HTERT RPE-1 (cell line): Measurements from ENCODE around the gene ITPKB.

Experiments used
- in situ Hi-C: fragments of 300-500 bp; cut with MboI; formaldehyde crosslinking; loops from 4 replicates; pipeline ENCODE4 v1.14.3; 2020; ENCODE audit warnings: low sequenced_read_pairs

The ITPKB gene

DNA sequence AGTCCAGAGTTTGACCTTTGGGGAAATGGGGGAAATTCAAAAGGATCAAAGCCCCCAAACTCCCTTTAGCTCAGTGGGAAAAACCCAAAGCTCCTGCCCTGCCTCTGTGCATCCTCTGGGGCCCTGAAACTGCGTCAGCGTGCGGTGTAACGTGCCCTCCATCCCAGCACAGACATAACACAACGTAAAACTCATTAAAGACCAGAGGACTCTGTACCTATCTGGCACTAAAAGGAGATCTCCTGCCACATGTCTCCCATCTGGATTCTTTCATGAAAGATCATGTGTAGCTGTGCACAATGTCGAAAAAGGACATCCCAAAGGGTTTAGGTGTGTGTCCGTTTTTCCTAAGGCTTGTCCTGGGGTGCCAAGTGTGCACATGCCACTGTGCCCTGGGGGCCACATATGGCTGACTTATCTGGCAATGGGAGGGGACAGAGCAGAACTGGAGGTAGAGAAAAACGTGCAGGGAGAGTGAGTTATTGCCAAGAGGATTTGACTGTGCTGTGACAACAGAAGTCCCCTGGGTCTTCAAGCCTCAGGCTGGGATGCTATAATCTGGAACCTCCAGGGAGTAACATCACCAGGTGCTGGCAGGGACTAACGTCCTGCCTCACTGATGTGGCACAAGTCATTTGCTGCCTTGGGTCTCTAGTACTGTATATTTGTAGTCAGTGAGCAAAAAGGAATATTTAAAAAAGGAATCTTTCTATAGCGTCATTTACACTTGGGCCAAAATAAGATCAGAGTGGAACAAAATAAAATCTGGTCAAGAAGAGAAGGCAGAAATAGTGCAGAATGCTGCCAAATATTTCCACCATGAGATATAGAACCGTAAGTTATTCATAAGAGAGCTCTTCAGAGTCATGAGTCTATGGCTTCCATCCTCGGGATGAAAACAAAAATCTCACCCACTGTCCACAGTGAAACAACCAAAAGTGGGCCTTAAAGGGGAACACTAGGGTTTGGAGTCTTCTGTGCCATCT is 52.3 kb downstream of the ITPKB start:
- in situ Hi-C loops, result no loop called here

DNA sequence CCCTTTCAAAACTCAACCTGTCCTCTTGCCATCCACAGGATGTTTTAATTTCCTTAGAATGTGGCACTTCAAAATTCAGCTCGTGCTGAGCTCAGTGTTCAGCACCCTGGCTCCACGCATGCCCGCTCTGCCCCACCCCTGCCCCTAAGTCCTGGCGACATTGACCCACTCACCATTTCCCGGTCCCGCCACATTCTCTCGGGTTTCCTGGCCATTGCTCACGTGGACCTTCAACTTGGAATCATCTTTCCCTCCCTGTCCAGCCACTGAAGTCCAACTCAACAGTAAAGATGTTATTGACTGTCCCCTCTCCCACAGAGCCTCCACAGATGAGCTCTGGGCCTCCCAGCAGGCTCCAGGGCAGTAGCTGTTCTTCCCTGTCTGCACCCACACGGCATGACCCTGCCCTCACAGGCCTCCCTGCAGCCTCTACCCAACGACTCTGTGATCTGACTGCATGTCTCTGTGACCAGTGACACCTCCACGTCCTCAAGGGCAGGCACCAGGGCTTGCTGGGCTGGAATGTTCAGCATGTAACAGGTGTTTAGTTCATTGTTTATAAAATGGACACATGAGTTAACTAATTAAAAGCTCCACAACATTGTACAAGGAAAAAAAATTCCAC is 53.8 kb downstream of the ITPKB start:
- in situ Hi-C loops, result no loop called here

GRCh38 chr1:226684026-226684425 is 55.1 kb downstream of the ITPKB start:
- in situ Hi-C loops, result no loop called here

- in situ Hi-C loops, result no loop called here
Observed at GRCh38 chr1:226682871-226683814, 55.9 kb downstream of the ITPKB start.

DNA sequence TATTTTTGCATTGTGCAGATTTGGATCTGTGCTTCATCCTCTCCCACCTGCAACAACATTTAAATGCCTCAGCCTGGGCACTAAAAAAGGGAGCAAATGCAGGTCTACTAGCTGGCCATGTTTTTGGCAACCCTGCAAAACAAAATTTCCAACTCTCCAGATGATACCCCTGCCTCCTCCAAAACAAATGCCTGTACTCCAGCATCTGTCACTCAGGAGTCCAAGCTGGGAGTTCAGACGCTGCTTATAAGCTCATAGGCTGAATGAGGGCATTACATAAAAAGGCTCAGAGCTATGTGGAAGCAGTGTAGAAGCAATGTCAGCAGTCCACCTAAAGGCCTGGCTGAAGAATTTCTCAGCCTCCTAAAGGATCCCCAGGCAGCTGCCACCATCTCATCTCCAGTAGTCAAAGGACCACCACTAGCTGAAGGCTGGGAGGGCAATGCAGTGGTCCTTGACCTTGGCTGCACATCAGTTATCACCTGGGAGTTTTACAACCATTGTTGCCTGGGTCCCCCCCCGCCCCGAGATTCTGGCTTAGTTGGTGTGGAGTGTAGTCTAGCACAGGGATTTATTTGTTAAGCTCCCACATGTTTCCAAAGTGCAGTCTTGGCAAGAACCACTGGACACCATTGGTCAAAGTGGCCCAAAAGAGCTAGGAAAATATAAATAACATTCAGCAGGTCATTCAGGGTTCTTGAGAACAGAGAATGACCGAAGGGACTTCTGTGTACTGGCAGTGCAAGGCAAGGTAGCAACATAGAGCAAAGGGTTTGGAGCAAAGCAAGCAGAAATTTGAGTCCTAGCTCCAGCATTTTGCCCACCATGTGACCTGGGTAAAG is 57.2 kb downstream of the ITPKB start:
- in situ Hi-C loops, result no loop called here

DNA sequence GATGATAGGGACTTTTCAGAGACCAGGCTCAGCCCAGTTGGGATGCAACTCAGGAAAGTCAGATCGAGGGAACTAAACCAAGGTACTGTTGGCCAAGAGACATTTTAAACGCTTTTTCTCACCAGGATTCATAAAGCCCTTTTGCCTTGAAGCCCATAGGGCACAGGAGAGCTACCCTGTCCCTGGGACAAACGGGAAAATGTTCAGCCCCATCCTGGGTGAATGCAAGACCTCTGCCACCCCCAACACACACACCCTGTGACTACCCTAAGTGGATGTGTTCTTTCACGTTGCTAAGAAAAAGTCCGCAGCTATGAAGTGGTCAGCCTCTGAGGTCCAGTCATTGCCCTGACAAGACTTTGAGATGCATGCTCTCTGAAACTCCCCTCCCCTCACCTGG is 58.4 kb downstream of the ITPKB start:
- in situ Hi-C loops, result no loop called here

DNA sequence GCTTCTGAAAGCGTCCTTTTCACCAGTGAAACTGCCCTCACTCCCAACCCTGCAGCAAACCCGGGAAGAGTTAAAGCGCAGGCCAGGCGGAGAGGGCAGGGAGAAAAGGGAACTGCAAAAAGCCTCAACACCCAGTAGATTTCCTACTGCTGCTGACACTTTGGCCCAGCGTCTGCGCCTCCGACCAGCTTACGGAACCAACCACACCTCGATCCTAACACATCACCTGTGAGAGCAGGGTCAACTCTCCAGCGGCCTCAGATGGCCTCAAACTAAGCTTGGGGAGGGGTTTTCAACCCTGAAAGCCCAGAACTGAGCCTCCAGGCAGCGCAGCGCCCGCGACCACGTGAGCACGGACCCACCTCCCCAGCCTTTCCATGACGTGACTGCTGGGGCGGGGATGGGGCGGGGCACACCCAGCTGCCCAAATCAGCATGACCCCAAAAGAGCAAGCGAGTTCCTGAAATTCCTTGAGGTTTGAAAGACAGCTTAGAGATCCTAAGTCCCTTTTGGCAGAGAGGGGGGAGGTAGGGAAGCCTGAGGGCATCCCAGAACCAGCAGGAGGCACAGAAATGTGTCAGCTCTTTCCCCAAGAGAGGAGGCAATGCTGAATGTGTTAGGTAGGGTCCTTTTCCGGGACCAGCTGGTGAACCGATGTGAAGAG is 59.1 kb downstream of the ITPKB start:
- in situ Hi-C loops, result no loop called here

DNA sequence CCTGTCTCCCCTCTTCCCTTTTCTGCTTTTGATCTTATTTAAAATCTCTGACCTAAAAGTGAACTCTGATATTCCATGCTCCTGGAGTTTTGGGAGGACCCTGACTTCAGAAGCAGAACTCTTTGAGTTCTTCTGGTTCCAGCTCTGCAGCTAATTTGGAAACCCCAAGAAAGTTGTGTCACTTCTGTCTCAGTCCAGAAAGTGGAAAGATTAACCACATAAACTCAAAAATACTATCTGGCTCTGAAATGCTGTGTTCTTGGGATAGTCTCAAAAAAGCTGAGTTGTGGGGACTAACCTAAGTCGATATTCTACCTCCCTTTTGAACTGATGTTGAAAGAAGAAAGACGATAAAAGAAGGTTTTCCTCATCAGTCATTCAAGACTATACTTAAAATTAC is 59.8 kb downstream of the ITPKB start:
- in situ Hi-C loops, result no loop called here

DNA sequence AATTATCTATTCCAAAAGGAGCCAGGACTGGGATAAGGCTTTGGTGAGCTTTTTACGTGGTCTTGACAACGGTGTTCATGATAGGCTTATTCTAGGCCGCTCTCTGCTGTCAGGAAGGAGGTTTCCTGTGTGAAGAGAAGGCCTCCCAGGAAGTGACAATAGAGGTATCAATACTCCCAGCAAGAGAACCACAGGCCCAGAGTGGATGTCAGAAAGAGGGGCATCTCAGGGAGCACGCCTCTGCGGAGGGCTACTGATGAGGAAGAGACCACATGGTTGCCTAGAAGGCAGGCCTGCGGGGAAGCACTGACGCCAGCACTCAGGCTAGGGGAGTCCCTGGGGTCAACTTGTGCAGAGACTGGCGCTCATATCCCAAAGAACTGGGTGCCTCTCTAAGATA is 60.4 kb downstream of the ITPKB start:
- in situ Hi-C loops, result no loop called here

DNA sequence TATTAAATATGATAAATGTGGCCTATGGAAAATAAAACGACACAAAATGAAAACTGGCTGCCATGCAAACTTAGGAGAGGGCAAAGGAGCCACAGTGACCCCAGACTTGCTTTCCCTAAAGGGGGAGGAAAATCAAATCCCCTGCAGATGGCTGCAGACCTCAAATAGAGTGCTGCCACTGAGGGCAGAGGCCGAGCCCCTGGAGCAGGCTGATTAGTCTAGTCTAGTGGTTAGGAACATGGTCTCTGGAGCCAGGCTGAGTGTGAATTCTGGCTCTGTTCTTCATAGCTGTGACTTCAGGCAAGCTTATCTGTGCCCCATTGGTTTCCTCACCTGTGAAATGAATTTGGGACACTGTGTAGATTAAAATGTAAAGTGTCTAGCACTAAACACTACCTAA is 60.8 kb downstream of the ITPKB start:
- in situ Hi-C loops, result no loop called here

DNA sequence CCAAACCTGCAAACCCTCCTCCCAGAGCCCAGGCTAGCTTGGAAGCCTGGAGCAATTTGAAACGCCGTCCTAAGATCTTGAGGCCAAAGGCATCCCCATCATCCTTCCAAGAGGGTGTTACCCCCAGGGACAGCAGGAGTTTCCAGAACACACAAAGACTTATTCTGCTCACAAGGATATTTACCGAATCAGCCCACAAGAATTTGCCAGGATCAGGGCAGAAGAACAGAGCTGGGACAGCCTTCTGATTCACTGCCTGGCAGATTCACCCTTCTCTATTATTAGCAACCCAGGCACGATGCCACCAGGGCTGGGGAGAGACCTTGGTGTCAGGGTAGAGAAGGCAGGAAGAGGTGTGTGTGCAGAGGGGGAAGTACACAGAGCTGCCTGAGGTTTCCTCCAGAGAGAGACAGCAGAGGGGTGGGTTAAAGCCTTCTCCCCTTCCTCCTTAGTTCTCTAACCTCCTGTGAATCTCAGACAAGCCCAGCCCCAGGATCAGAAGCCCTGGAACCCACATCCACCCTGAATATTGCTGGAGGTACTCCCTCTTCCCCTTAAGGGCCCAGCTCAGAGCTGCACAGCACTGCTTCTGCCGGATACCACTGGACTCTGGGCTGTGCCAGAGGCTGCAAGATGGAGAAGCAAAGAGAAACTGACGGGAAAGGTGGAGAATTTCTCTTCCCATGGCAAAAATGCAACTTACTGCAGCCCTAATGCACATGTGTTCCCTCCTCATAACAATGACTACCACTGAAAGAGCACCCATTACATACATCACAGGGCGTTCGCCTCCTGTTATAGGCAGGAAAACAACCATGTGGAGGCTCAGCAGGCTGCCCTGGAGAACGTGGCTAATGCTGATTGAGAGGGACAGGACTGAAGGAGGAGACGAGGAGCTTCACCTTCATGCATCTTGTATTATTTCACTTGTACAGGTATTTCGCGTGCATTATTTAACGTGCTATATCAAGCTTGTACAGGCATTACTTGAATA is 61.8 kb downstream of the ITPKB start:
- in situ Hi-C loops, result no loop called here

GRCh38 chr1:226676381-226676780 is 62.7 kb downstream of the ITPKB start:
- in situ Hi-C loops, result no loop called here

DNA sequence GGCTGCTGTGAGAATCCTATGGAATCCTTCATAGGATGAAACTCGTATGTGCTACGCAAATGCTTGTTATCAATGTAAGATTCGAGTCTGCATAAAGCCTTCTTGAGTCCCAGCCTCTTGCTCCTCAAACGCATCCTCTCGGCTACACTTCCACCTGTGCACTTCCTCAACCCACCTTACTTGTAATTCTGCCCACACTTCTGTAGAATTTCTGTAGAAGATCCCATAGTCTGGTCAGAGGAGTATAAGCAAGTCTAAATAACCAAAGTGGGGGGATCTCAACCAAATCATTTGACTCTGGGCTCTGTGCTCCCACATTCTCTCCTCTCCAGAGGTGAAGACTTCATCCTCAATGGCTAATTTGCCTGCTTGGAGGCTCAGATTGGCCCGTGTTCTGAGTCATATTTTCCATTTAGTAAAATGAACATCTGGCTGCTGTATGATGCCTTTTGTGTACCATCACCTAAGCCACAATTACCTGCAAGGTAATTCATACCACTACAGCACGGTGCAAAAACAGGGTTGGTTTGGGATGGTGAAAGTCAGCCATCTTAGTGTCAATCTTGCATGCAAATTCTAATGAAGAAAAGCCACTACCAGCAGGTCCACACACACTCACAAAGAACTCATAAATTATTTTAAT is 63.2 kb downstream of the ITPKB start:
- in situ Hi-C loops, result no loop called here

GRCh38 chr1:226674892-226675714 is 64.0 kb downstream of the ITPKB start:
- in situ Hi-C loops, result no loop called here

DNA sequence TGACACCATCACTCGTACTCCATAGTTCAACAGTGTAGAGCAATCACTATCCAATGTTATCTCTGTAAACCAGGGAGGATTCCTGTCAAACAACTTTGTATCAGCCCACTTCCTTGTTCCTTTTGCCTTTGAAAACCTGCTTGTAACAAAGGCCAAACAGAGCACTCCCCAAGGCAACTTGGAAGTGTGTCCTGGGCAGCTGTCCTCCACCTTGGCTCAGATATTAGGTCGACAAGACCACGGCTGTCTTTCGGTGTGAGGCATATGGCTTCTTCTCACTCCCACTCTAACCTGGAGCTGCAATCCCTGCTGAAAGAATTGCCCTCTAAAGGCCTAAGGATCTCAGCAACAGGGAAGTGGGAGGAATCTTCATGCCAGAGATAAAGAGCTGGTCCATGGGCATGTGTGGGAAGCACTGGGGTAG is 66.7 kb downstream of the ITPKB start:
- in situ Hi-C loops, result no loop called here

DNA sequence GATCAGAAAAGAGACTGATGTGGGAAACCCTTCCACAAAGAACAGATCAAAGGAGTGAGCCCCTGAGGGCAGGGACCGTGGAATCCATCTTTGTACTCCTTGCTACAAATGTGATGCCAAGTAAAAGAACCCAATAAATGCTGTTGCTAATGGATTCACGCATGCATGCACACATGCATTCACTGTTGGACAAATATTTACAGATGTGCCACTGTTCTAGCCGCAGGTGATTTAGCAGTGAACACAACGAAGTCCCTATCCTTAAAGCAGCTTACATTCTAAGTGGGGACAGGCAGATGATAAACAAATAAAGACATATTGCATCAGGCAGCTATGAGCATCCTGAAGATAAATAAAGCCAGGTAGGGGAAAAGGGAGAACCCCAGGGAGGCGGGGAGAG is 67.8 kb downstream of the ITPKB start:
- in situ Hi-C loops, result no loop called here

- in situ Hi-C loops, result no loop called here
Observed at GRCh38 chr1:226670073-226670472, 69.0 kb downstream of the ITPKB start.
